ENCODE data around the gene U2AF1L4. TPM values are rescaled to one million over a fixed set of nuclear protein-coding genes. Genes with fewer than 3 reads are reported as not detected.
A peak's percentile ranks its signal among the peaks of the same experiment; 100 is the strongest.

U2AF1L4 gene
- total and polyA plus RNA-seq, 2 experiments from 2014 or later: 30.3 to 61.7 TPM

GRCh38 chr19:35753634-35754369 lies 8.6 kb upstream of the U2AF1L4 start:
- H3K4me1 ChIP-seq (ENCODE audit: low read depth): peaks cover 16% of the 10 kb centered on the region
- no peaks in the 10 kb centered on the region for H3K9me3 ChIP-seq (ENCODE audit: low read depth)
- no peak for TF ChIP-seq CTCF (IDR thresholded peaks at IDR 0.05; ENCODE audit: low read depth, low read length)
- no peaks in the 10 kb centered on the region for H3K27me3 ChIP-seq
- no peak for DNase-seq (ENCODE audit: low read depth in 1 of 2, low spot score in 1 of 2)
- no peaks in the 10 kb centered on the region for H3K36me3 ChIP-seq
- no peak overlapping the region for H3K4me3 ChIP-seq
- no peak overlapping the region for H3K27ac ChIP-seq

GRCh38 chr19:35752746-35753350 lies 7.6 kb upstream of the U2AF1L4 start:
- H3K4me3 ChIP-seq: no peak overlapping the region
- no peak for TF ChIP-seq CTCF (IDR thresholded peaks at IDR 0.05; ENCODE audit: low read depth, low read length)
- H3K9me3 ChIP-seq (ENCODE audit: low read depth): no peaks in the 10 kb centered on the region
- no peaks in the 10 kb centered on the region for H3K36me3 ChIP-seq
- H3K27me3 ChIP-seq: no peaks in the 10 kb centered on the region
- no peak overlapping the region for H3K27ac ChIP-seq
- peaks cover 14% of the 10 kb centered on the region for H3K4me1 ChIP-seq (ENCODE audit: low read depth)
- DNase-seq (ENCODE audit: low read depth in 1 of 2, low spot score in 1 of 2): no peak

- Histone ChIP-seq H3K4me1 (ENCODE audit: low read depth) (peaks cover 10% of the 10 kb centered on the region), H3K36me3 (no peaks in the 10 kb centered on the region), H3K9me3 (ENCODE audit: low read depth) (no peaks in the 10 kb centered on the region), H3K27me3 (no peaks in the 10 kb centered on the region), H3K27ac (no peak overlapping the region), H3K4me3 (no peak overlapping the region)
- no peak for DNase-seq (ENCODE audit: low read depth in 1 of 2, low spot score in 1 of 2)
- no peak for TF ChIP-seq CTCF (IDR thresholded peaks at IDR 0.05; ENCODE audit: low read depth, low read length)
Observed at GRCh38 chr19:35751839-35752745, 6.9 kb upstream of the U2AF1L4 start.

GRCh38 chr19:35750167-35750566 lies 4.9 kb upstream of the U2AF1L4 start:
- H3K27me3 ChIP-seq: no peaks in the 10 kb centered on the region
- no peaks in the 10 kb centered on the region for H3K4me1 ChIP-seq (ENCODE audit: low read depth)
- DNase-seq (ENCODE audit: low read depth in 1 of 2, low spot score in 1 of 2): no peak
- H3K36me3 ChIP-seq: no peaks in the 10 kb centered on the region
- H3K4me3 ChIP-seq: no peak overlapping the region
- H3K9me3 ChIP-seq (ENCODE audit: low read depth): no peaks in the 10 kb centered on the region
- no peak for TF ChIP-seq CTCF (IDR thresholded peaks at IDR 0.05; ENCODE audit: low read depth, low read length)
- no peak overlapping the region for H3K27ac ChIP-seq

- peak within 1 kb of the TSS; percentile 75 for H3K4me3 ChIP-seq
- no peaks in the 10 kb centered on the region for H3K27me3 ChIP-seq
- no peaks in the 10 kb centered on the region for H3K36me3 ChIP-seq
- no peaks in the 10 kb centered on the region for H3K9me3 ChIP-seq (ENCODE audit: low read depth)
- H3K27ac ChIP-seq: no peak within 1 kb of the TSS
- no peaks in the 10 kb centered on the region for H3K4me1 ChIP-seq (ENCODE audit: low read depth)
- TF ChIP-seq CTCF (IDR thresholded peaks at IDR 0.05; ENCODE audit: low read depth, low read length): no peak
- peak; percentile 99 to 100 for DNase-seq (ENCODE audit: low read depth in 1 of 2, low spot score in 1 of 2)
Observed at GRCh38 chr19:35748106-35749020, 3.1 kb upstream of the U2AF1L4 start, which contains the start of gene LIN37. LIN37 (plus strand) TSS chr19:35748576; CDS start chr19:35748725, 149 bp downstream.
